ENCODE results near the gene GRHL1.

GRHL1 gene

DNA sequence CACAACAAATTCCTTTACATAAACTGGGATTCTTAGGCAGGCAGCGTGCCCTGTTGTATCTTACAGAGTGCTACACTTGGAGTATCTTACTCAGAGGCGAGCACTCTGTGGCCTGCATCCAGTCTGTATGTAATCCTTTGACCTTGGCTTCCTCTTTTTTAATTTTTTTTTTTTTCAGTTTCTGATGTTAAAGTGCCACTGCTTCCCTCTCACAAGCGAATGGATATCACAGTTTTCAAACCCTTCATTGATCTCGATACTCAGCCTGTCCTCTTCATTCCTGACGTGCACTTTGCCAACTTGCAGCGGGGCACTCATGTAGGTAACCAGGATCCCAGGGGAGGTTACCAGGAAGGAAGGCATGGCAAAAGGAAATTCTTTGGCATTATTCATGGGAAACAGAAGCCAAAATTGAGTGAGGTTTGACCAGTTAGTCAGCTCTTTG lies 40.4 kb downstream of the GRHL1 start:
- Histone ChIP-seq H3K4me3 (no peak overlapping the region), H3K27ac (peak overlapping the region in 1 of 2 donors; percentile 47)
- no peak for TF ChIP-seq CTCF (IDR thresholded peaks at IDR 0.05)
- DNase-seq (ENCODE audit: low spot score): peak; percentile 62

DNA sequence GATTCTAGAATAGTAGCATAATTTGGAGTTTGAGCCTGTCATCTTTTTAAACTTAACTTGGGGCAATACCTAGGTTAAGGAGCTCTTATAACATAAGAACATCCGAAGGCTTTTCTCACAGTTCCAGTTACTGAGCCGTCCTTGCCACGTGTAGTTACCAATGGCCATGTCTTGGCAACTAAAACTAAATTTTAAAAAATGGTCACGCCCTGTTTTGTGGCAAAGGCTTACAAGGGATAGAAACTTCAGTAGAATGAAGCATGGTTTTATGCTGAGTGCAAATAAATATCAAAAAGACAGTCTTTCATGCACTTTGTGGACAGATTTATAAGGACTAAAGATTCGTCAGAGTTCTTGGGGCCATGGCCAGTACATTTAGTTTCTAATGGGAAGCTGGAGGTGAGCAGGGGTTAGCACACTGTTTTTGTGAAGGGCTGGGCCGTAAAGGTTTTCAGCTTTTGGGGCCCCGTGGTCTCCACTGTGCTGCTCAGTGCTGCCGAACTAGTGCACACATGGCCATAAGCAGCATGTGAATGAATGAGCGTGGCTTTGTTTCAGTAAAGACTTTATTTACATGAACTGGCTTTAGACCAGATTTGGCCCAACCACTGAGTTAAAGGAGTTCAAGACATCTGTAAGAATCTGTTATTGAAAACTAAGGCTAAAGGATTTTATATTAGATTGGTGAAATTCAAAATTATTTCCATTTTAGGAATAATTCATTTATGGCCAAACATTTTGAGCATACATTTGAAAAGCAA lies 41.1 kb downstream of the GRHL1 start:
- peak; percentile 33 for DNase-seq (ENCODE audit: low spot score)
- no peak for TF ChIP-seq CTCF (IDR thresholded peaks at IDR 0.05)
- Histone ChIP-seq H3K27ac (no peak overlapping the region), H3K4me3 (no peak overlapping the region)

DNA sequence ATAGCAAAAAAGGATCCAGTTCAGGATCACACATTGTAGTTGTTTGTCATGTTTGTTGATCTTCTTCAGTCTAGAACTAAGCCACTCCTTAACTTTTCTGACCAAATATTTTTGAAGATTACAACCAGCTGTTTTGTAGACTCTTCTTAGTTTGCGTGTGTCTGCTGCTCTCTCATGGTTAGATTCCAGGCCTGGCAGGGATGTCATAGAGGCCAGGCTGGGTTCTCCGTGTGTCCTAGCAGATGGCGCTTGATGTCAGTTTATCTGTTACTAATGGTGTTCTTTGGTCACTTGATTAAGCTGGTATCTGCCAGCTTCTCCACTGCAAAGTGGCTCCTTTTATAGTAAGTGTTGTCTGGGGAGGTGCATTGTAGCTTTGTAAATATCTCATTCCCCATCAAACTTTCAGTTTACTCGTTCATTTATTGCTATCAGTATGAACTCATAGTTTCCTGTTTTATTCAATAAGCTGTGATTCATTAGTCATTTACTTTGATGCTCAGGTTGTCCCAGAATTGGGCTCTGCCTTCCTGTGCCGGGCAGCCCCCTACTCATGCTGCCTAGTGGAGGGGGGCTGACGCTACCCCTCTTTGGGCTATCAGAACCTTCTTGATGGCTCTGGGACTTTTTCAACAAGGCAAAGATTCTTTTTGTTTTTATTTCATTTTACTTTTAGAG lies 42.1 kb downstream of the GRHL1 start:
- peak overlapping the region in 1 of 2 donors; percentile 38 for H3K27ac ChIP-seq

GRCh38 chr2:9994462-9994861 lies 43.0 kb downstream of the GRHL1 start:
- peak; percentile 22 for DNase-seq (ENCODE audit: low spot score)
- Histone ChIP-seq H3K27ac (no peak overlapping the region), H3K4me3 (no peak overlapping the region)
- TF ChIP-seq CTCF (IDR thresholded peaks at IDR 0.05): no peak

More for the DNA sequence above, 42.1 kb downstream of the GRHL1 start:
- peak; percentile 58 for DNase-seq (ENCODE audit: low spot score)
- no peak overlapping the region for H3K4me3 ChIP-seq
- TF ChIP-seq CTCF (IDR thresholded peaks at IDR 0.05): no peak

DNA sequence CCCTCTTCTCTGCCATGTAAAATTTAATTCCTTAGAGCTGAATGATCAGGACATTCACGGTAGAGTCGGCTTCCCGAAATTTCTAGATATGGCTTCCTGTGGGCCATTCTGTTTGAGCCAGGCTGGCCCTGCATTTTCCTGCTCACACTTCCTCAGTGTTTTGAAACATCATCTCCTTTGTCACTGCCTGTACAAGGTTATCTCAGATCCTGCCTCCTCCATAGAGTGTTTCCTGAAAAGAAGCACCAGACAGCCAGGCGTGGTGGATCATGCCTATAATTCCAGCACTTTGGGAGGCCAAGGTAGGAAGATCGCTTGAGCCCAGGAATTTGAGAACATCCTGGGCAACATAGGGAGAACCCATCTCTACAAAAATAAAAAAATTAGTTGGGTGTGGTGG lies 43.6 kb downstream of the GRHL1 start:
- peak; percentile 22 for DNase-seq (ENCODE audit: low spot score)
- TF ChIP-seq CTCF (IDR thresholded peaks at IDR 0.05): no peak
- no peak overlapping the region for H3K27ac ChIP-seq
- H3K4me3 ChIP-seq: no peak overlapping the region

GRCh38 chr2:9996321-9996720 lies 44.8 kb downstream of the GRHL1 start:
- DNase-seq (ENCODE audit: low spot score): no peak
- no peak for TF ChIP-seq CTCF (IDR thresholded peaks at IDR 0.05)
- H3K4me3 ChIP-seq: no peak overlapping the region
- H3K27ac ChIP-seq: no peak overlapping the region

DNA sequence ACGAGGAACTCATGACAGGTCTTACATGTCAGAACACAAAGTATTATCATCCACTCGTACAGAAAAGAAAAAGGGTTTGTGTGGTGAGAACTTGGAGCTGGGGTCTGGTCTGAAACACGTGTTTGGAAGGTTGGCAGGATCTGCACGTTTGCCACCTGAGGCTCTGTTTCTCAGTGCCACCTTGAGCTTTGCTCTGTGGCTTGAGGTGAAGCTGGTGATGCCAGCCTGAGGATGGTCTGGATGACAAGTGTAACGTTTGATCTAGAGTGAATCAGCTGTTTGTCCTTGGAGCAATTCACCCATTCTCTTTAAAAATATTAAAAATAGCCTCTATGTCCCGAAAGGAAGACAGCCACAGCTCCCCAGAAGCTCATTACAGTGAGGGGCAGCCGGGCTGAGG lies 46.4 kb downstream of the GRHL1 start:
- no peak for TF ChIP-seq CTCF (IDR thresholded peaks at IDR 0.05)
- DNase-seq (ENCODE audit: low spot score): peak; percentile 14
- Histone ChIP-seq H3K4me3 (no peak overlapping the region), H3K27ac (no peak overlapping the region)
